ENCODE results near the gene SLFN12L.

SLFN12L gene

GRCh38 chr17:35489944-35490343, 47.5 kb downstream of the SLFN12L start:
- Histone ChIP-seq H3K9ac (ENCODE audit: low read length) (no peak overlapping the region), H3K79me2 (ENCODE audit: low read length) (no peaks in the 10 kb centered on the region), H3K36me3 (replicated peaks; ENCODE audit: low read depth, low read length) (no peaks in the 10 kb centered on the region), H2AFZ (ENCODE audit: low read depth, low read length) (no peak overlapping the region), H3K27ac (ENCODE audit: low read length) (no peak overlapping the region), H3K4me2 (ENCODE audit: low read length) (no peak overlapping the region), H3K9me3 (ENCODE audit: insufficient read depth, low read length) (no peaks in the 10 kb centered on the region), H4K20me1 (ENCODE audit: insufficient read depth, low read length) (no peaks in the 10 kb centered on the region), H3K4me1 (ENCODE audit: low read length) (no peaks in the 10 kb centered on the region), H3K27me3 (ENCODE audit: low read depth, low read length) (peaks cover 29% of the 10 kb centered on the region), H3K4me3 (ENCODE audit: low read length) (no peak overlapping the region)
- TF ChIP-seq, protein P1, sequence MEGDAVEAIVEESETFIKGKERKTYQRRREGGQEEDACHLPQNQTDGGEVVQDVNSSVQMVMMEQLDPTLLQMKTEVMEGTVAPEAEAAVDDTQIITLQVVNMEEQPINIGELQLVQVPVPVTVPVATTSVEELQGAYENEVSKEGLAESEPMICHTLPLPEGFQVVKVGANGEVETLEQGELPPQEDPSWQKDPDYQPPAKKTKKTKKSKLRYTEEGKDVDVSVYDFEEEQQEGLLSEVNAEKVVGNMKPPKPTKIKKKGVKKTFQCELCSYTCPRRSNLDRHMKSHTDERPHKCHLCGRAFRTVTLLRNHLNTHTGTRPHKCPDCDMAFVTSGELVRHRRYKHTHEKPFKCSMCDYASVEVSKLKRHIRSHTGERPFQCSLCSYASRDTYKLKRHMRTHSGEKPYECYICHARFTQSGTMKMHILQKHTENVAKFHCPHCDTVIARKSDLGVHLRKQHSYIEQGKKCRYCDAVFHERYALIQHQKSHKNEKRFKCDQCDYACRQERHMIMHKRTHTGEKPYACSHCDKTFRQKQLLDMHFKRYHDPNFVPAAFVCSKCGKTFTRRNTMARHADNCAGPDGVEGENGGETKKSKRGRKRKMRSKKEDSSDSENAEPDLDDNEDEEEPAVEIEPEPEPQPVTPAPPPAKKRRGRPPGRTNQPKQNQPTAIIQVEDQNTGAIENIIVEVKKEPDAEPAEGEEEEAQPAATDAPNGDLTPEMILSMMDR (IDR thresholded peaks at IDR 0.05; ENCODE audit: low read depth, low read length), result no peak
- TF ChIP-seq EZH2phosphoT487 (IDR thresholded peaks at IDR 0.05; ENCODE audit: low read depth), result no peak

DNA sequence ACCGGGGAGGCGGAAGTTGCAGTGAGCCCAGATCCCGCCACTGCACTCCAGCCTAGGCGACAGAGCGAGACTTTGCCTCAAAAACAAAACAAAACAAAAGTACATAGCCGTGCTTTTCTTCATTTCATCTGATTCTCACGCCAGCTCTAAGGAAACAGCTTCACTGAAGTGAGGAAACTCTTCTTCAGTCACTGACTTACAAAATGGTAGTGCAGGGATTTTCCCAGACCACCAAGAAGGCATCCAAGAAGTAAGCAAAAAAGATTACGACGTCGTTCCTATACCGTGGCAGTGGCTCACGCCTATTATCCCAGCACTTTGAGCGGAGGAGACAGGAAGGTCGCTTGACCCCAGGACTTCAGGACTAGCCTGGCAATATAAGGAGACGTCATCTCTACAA, 48.5 kb downstream of the SLFN12L start:
- no peak overlapping the region for H2AFZ ChIP-seq (ENCODE audit: low read depth, low read length)

GRCh38 chr17:35486920-35487732, 50.4 kb downstream of the SLFN12L start:
- Histone ChIP-seq H3K79me2 (ENCODE audit: low read length) (no peaks in the 10 kb centered on the region), H3K4me2 (ENCODE audit: low read length) (no peak overlapping the region), H4K20me1 (ENCODE audit: insufficient read depth, low read length) (no peaks in the 10 kb centered on the region), H3K4me3 (ENCODE audit: low read length) (no peak overlapping the region), H3K27ac (ENCODE audit: low read length) (no peak overlapping the region), H3K9me3 (ENCODE audit: insufficient read depth, low read length) (no peaks in the 10 kb centered on the region), H3K27me3 (ENCODE audit: low read depth, low read length) (peaks cover 26% of the 10 kb centered on the region), H3K4me1 (ENCODE audit: low read length) (no peaks in the 10 kb centered on the region), H2AFZ (ENCODE audit: low read depth, low read length) (no peak overlapping the region), H3K9ac (ENCODE audit: low read length) (no peak overlapping the region), H3K36me3 (replicated peaks; ENCODE audit: low read depth, low read length) (no peaks in the 10 kb centered on the region)
- TF ChIP-seq EZH2phosphoT487 (IDR thresholded peaks at IDR 0.05; ENCODE audit: low read depth), result no peak
- TF ChIP-seq, protein P1 (IDR thresholded peaks at IDR 0.05; ENCODE audit: low read depth, low read length), result no peak

More for the DNA sequence above, 48.5 kb downstream of the SLFN12L start:
- no peak overlapping the region for H3K27ac ChIP-seq (ENCODE audit: low read length)
- no peak overlapping the region for H3K4me3 ChIP-seq (ENCODE audit: low read length)
- no peak overlapping the region for H3K4me2 ChIP-seq (ENCODE audit: low read length)
- no peaks in the 10 kb centered on the region for H3K9me3 ChIP-seq (ENCODE audit: insufficient read depth, low read length)
- no peak overlapping the region for H3K9ac ChIP-seq (ENCODE audit: low read length)
- TF ChIP-seq, protein P1 (IDR thresholded peaks at IDR 0.05; ENCODE audit: low read depth, low read length), result no peak
- no peak for TF ChIP-seq EZH2phosphoT487 (IDR thresholded peaks at IDR 0.05; ENCODE audit: low read depth)
- H3K79me2 ChIP-seq (ENCODE audit: low read length), result no peaks in the 10 kb centered on the region
- H3K27me3 ChIP-seq (ENCODE audit: low read depth, low read length), result peaks cover 36% of the 10 kb centered on the region
- no peaks in the 10 kb centered on the region for H4K20me1 ChIP-seq (ENCODE audit: insufficient read depth, low read length)
- no peaks in the 10 kb centered on the region for H3K36me3 ChIP-seq (replicated peaks; ENCODE audit: low read depth, low read length)
- no peaks in the 10 kb centered on the region for H3K4me1 ChIP-seq (ENCODE audit: low read length)

- no peaks in the 10 kb centered on the region for H3K36me3 ChIP-seq (replicated peaks; ENCODE audit: low read depth, low read length)
- no peaks in the 10 kb centered on the region for H3K4me1 ChIP-seq (ENCODE audit: low read length)
- H3K9me3 ChIP-seq (ENCODE audit: insufficient read depth, low read length), result no peaks in the 10 kb centered on the region
- H3K4me3 ChIP-seq (ENCODE audit: low read length), result no peak overlapping the region
- H4K20me1 ChIP-seq (ENCODE audit: insufficient read depth, low read length), result no peaks in the 10 kb centered on the region
- H3K27ac ChIP-seq (ENCODE audit: low read length), result no peak overlapping the region
- no peak overlapping the region for H2AFZ ChIP-seq (ENCODE audit: low read depth, low read length)
- no peak overlapping the region for H3K4me2 ChIP-seq (ENCODE audit: low read length)
- H3K27me3 ChIP-seq (ENCODE audit: low read depth, low read length), result peaks cover 37% of the 10 kb centered on the region
- H3K9ac ChIP-seq (ENCODE audit: low read length), result no peak overlapping the region
- TF ChIP-seq EZH2phosphoT487 (IDR thresholded peaks at IDR 0.05; ENCODE audit: low read depth), result no peak
- no peaks in the 10 kb centered on the region for H3K79me2 ChIP-seq (ENCODE audit: low read length)
Observed at GRCh38 chr17:35479271-35479670, 58.2 kb downstream of the SLFN12L start.
